Measurements from ENCODE around the gene PRAMEF4. TPM values are rescaled to one million over a fixed set of nuclear protein-coding genes. Genes with fewer than 3 reads are reported as not detected.
"Not testable (repeated sequence)": the region's sequence is repeated elsewhere in the genome, so short reads cannot be mapped to it uniquely, and the experiment has no call there.

Gene PRAMEF4
- not detected in 2 replicates for total RNA-seq (2014; rRNA removed; shearing (Covaris generic))

DNA sequence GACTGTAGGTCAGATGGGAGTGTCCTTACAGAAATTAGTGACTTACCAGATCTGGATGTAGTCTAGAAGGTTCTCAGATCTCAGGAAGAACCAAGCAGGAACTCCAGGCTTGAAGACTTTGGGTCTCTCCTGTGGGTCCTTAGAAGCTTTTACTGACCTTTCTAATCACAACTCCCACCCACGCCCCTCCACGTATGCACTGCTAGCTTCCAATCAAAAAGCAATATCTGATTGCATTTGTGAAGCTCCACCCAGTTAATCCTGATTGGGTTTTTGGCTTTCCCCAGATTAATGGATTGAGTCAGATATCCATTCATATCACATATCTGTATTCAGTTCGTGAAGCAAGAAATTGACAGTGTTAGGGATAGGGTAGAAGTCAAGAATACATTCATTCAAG lies at the start of gene PRAMEF4:
Gene PRAMEF4, minus strand, starts transcription at position 101 of the 400 bp plus-strand sequence. CDS start 2,807 bp downstream, outside the sequence.
- DNase-seq (ENCODE audit: low read depth) = not testable (repeated sequence)

DNA sequence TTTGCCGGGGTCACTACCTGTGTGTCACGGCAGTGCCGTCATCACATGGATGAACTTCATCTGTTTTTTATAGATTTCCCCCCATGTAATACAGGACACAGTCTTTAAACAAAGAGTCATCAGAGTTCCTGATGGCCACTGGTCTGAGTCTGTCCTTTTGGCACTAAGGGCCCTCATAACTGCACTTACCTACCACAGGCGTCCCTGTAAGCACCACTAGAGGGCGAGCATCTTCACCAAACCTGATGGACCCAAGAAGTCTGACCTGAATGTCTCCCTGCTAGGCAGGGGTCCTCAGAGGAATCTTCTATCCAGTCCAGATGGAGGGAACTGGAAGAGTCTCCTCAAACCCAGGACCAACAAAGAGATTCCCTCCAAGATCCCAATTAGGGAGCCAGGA lies 38.4 kb upstream of the PRAMEF4 start:
- DNase-seq (ENCODE audit: low read depth) = not testable (repeated sequence)

GRCh38 chr1:12921749-12922148 lies 35.7 kb upstream of the PRAMEF4 start:
- not testable (repeated sequence) for DNase-seq (ENCODE audit: low read depth)

DNA sequence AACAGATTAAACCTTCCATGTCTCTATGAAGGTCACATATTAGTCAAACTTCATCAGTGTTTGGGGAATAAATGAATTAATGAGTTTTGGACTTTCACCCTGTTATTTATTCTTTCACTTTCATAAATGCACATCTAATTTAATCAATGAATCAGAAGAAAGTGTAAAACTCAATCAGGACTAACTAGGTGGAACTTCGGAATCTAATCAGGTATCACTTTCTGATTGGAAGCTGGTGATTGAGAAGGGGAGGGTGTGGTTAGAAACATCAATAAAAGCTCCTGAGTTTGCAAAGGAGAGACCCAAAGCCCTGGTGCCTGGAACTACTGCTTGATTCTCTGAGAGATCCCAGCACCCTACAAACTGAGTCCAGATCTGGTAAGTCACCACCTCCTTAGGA lies 30.3 kb upstream of the PRAMEF4 start, which contains the start of gene PRAMEF7:
Gene PRAMEF7, plus strand, starts transcription at position 301 of the 400 bp plus-strand sequence. CDS start 1,083 bp downstream, outside the sequence.
- DNase-seq (ENCODE audit: low read depth) = not testable (repeated sequence)

DNA sequence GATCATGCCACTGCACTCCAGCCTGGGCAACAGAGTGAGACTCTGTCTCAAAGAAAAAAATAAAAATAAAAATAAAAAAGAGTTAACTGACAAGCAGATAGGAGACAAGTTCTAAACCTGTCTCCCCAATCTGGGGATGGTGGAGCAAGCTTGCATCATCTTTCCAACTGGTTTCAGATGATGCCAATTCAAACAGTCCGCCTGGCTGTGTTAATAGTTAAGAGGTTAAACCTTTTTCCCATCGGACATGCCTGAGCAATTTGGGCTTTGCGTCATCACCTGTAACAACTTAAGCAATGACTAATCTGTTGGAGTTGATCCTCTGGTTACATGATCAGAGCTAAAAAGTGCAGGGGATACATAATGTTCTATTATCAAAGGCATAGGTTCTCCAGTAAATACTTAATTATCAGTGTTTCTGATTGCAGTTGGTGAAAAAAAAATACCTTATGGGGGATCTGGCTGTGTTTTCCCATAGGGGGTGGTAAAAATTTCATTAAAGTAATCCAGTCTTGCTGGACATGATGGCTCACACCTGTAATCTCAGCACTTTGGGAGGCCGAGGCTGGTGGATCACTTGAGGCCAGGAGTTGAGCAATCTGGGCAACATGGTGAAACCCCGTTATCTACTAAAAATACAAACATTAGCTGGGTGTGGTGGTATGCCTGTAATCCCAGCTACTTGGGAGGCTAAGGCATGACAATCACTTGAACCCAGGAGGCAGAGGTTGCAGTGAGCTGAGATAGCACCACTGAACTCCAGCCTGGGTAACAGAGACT lies 18.0 kb upstream of the PRAMEF4 start:
- DNase-seq (ENCODE audit: low read depth) = not testable (repeated sequence)

DNA sequence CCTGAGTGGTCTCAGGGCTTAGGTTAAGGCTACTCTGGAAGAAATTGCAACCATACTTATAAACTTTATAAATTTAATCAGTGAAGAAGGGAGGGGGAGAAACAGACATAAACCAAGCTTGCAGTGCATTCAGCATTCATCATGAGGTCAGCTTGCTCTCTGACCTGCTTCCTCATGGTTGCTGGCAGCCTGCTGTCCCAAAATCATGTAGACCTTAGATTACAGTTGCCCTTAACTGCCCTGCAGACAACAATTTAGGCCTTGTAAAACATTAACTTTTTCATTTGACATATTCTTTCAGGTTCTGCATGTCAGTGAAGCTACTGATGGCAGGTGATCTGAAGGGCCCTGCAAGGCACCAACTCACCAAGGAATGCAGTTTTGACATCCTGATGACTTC lies 13.2 kb upstream of the PRAMEF4 start:
- not testable (repeated sequence) for DNase-seq (ENCODE audit: low read depth)

DNA sequence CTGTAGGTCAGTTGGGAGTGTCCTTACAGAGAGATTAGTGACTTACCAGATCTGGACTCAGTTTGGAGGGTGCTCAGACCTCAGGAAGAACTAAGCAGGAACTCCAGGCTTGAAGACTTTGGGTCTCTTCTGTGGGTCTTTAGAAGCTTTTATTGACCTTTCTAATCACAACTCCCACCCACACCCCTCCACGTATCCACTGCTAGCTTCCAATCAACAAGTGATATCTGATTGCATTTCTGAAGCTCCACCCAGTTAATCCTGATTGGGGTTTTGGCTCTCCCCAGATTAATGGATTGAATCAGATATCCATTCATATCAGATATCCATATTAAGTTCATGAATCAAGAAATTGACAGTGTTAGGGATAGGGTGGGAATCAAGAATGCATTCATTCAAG lies 12.2 kb upstream of the PRAMEF4 start, which contains the start of gene PRAMEF10:
Gene PRAMEF10, minus strand, starts transcription at position 101 of the 400 bp plus-strand sequence. CDS start 2,423 bp downstream, outside the sequence.
- not testable (repeated sequence) for DNase-seq (ENCODE audit: low read depth)

DNA sequence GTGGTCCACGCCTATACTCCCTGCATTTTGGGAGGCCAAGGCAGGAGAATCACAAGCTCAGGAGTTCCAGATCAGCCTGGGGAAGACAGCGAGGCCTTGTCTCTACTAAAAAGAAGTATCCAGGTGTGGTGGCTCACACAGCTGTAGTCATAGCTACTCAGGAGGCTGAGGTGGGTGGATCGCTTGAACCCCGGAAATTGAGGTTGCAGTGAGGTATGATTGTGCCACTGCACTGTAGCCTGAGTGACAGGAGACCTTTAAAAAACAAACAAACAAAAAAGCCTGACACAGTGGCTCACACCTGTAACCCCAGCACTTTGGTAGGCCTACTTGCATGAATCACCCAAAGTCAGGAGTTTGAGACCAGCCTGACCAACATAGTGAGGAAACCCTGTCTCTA lies 7.5 kb downstream of the PRAMEF4 start:
- DNase-seq (ENCODE audit: low read depth) = not testable (repeated sequence)

DNA sequence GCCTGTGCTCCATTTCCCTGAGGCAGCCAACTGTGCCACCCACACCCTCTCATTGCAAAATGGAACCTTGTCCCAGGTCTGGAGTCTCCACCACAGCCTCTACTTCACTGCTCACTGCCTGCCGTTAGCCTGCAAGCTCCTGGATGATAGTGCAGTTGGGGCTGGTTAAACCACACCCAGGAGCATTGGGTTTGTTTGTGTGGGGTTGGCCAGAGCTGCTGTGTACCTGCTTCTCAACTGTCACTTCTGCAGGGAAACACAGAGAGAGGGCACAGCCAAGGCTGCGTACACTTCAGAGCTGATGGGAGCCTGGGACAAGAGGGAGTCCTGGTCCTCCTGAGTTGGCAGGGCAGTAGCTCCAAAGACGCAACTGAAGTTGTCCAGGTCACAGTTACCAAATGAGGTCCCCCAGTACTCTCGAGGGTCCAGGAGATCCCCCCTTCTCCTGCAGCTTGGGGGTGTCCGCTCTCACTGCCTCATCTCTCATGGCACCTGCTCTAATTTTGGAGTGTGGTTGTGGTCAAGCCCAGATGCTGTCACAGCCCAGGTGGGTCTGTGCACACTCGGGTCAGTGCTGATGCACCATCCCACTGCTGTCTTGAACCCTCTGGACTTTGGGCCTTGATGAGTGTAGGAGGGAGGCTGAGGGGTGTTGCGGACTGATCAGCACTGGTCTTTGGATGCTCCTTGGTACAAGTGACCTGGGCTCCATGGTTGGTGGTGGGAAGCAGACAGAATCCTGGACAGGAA lies 22.7 kb downstream of the PRAMEF4 start:
- DNase-seq (ENCODE audit: low read depth) = not testable (repeated sequence)

DNA sequence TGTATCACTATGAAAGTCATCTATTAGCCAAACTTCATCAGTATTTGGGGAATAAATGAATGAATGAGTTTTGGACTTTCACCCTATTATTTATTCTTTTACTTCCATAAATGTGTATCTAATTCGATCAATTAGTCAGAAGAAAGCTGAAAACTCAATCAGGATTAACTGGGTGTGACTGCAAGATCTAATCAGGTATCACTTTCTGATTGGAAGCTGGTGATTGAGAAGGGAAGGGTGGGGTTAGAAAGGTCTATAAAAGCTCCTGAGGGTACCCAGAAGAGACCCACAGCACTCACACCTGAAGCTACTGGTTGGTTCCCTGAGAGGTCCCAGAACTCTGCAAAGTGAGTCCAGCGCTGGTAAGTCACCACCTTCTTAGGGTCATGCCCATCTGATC lies 29.2 kb downstream of the PRAMEF4 start, which contains the start of gene PRAMEF2:
Gene PRAMEF2, plus strand, starts transcription at position 301 of the 400 bp plus-strand sequence. CDS start 1,924 bp downstream, outside the sequence.
- DNase-seq (ENCODE audit: low read depth) = not testable (repeated sequence)

DNA sequence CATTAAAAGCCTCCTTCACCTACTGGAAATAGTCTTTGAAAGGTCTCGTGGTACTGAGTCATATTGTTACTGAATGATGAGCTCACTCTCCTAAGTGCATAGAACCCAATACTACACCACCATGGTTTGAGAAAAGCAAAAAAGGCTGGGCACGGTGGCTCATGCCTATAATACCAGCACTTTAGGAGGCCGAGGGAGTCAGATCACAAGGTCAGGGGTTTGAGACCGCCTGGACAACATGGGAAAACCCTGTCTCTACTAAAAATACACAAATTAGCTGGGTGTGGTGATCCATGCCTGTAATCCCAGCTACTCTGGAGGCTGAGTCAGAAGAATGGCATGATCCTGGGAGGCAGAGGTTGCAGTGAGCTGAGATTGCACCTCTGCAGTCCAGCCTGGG lies 34.2 kb downstream of the PRAMEF4 start:
- DNase-seq (ENCODE audit: low read depth) = peak; percentile 47

DNA sequence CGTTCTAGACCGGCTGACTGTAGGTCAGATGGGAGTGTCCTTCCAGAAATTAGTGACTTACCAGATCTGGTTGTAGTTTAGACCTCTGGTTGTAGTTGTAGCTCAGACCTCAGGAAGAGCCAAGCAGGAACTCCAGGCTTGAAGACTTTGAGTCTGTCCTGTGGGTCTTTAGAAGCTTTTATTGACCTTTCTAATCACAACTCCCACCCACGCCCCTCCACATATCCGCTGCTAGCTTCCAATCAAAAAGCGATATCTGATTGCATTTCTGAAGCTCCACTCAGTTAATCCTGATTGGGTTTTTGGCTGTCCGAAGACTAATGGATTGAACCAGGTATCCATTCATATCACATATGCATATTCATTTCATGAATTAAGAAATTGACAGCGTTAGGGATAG lies 37.4 kb downstream of the PRAMEF4 start, which contains the start of gene HNRNPCL1:
Gene HNRNPCL1, minus strand, starts transcription at position 101 of the 400 bp plus-strand sequence. CDS start 431 bp downstream, outside the sequence.
- DNase-seq (ENCODE audit: low read depth) = not testable (repeated sequence)

GRCh38 chr1:12833251-12833650 lies 52.8 kb downstream of the PRAMEF4 start:
- DNase-seq (ENCODE audit: low read depth) = not testable (repeated sequence)

GRCh38 chr1:12831310-12831709 lies 54.7 kb downstream of the PRAMEF4 start, which contains the start of gene PRAMEF11:
Gene PRAMEF11 (minus strand): TSS chr1:12831410. CDS start chr1:12828789, 2,621 bp downstream.
- not testable (repeated sequence) for DNase-seq (ENCODE audit: low read depth)

Other genes starting within 250 kb of the PRAMEF4 start
- gene AADACL4, start 242.1 kb downstream of the PRAMEF4 start, total RNA-seq (2014; rRNA removed; shearing (Covaris generic)) = not detected in 2 replicates
- gene AADACL3, start 170.1 kb downstream of the PRAMEF4 start, total RNA-seq (2014; rRNA removed; shearing (Covaris generic)) = not detected in 2 replicates
- not detected in 2 replicates for gene CFAP107, start 140.0 kb downstream of the PRAMEF4 start, total RNA-seq (2014; rRNA removed; shearing (Covaris generic))
- gene PRAMEF12, start 112.5 kb downstream of the PRAMEF4 start, total RNA-seq (2014; rRNA removed; shearing (Covaris generic)) = not detected in 2 replicates
- not detected in 2 replicates for gene PRAMEF1, start 94.8 kb downstream of the PRAMEF4 start, total RNA-seq (2014; rRNA removed; shearing (Covaris generic))
- gene PRAMEF11, start 54.8 kb downstream of the PRAMEF4 start, total RNA-seq (2014; rRNA removed; shearing (Covaris generic)) = not detected in 2 replicates
- not detected in 2 replicates for gene HNRNPCL1, start 37.5 kb downstream of the PRAMEF4 start, total RNA-seq (2014; rRNA removed; shearing (Covaris generic))
- gene PRAMEF2, start 29.1 kb downstream of the PRAMEF4 start, total RNA-seq (2014; rRNA removed; shearing (Covaris generic)) = not detected in 2 replicates
- gene PRAMEF10, start 12.1 kb upstream of the PRAMEF4 start, total RNA-seq (2014; rRNA removed; shearing (Covaris generic)) = not detected in 2 replicates
- gene PRAMEF7, start 30.4 kb upstream of the PRAMEF4 start, total RNA-seq (2014; rRNA removed; shearing (Covaris generic)) = not detected in 2 replicates
- gene PRAMEF6, start 61.4 kb upstream of the PRAMEF4 start, total RNA-seq (2014; rRNA removed; shearing (Covaris generic)) = not detected in 2 replicates
- gene PRAMEF27, start 170.4 kb upstream of the PRAMEF4 start, total RNA-seq (2014; rRNA removed; shearing (Covaris generic)) = not detected in 2 replicates
- gene HNRNPCL3, start 174.6 kb upstream of the PRAMEF4 start, total RNA-seq (2014; rRNA removed; shearing (Covaris generic)) = not detected in 2 replicates
- not detected in 2 replicates for gene PRAMEF25, start 184.6 kb upstream of the PRAMEF4 start, total RNA-seq (2014; rRNA removed; shearing (Covaris generic))
- gene HNRNPCL2, start 230.7 kb upstream of the PRAMEF4 start, total RNA-seq (2014; rRNA removed; shearing (Covaris generic)) = not detected in 2 replicates

Data from Daoy (cell line).